Right ventricle myocardium inferior (tissue), 1 donor: ENCODE data around the gene POLR1B. TPM values are rescaled to one million over a fixed set of nuclear protein-coding genes. Genes with fewer than 3 reads are reported as not detected.
"Not testable (repeated sequence)": the region's sequence is repeated elsewhere in the genome, so short reads cannot be mapped to it uniquely, and the experiment has no call there.

Experiments used
- ATAC-seq: fragments of 200-7000 bp; cut with Tn5 transposase; one replicate; pipeline ENCODE4 v1.9.1; 2020; ENCODE audit warnings: mild to moderate bottlenecking, moderate library complexity
- DNase-seq: peaks from one replicate; pipeline ENCODE4 v3.0.0; 2021; ENCODE audit errors: missing footprints
- intact Hi-C: fragments of 100-400 bp; cut with DNase I; formaldehyde crosslinking; loops from one replicate; pipeline ENCODE4 v1.11.0; 2022
- total RNA-seq: library from RNA; stranded (reverse); fragmentation: NEBNext Ultra II Directional; extraction: Animal tissue kit (Norgen Biotek cat#: 25700); gene quantifications from one replicate; pipeline ENCODE4 v1.2.1, GENCODE V29; 2021
- donor health status: DM: no; HTN: yes; CAD: no; lungs with severe emphysema.

Gene POLR1B
- total RNA-seq, 1 donor from 2014 or later: 9.7 TPM

GRCh38 chr2:112530728-112531127 is 11.5 kb upstream of the POLR1B start:
- ATAC-seq: no peak
- no peak for DNase-seq
- intact Hi-C loops: no loop called here

GRCh38 chr2:112534826-112535225 is 7.4 kb upstream of the POLR1B start:
- DNase-seq: no peak
- intact Hi-C loops: no loop called here
- ATAC-seq: no peak

GRCh38 chr2:112536665-112537064 is 5.6 kb upstream of the POLR1B start:
- intact Hi-C loops, DNase-seq, ATAC-seq: not testable (repeated sequence)

GRCh38 chr2:112539306-112539705 is 3.0 kb upstream of the POLR1B start:
- ATAC-seq: no peak
- intact Hi-C loops: no loop called here
- no peak for DNase-seq

- no peak for DNase-seq
- intact Hi-C loops: no loop called here
- ATAC-seq: no peak
Observed at GRCh38 chr2:112540906-112541305, 1.4 kb upstream of the POLR1B start.

- ATAC-seq (peak; percentile 85), DNase-seq (peak; percentile 87)
- intact Hi-C loops: loop anchor here (1.0 kb wide), 1 partner anchor 60 kb away; no protein-coding TSS in a partner anchor
Observed at GRCh38 chr2:112541315-112542122, 746 bp upstream of the POLR1B start.

- intact Hi-C loops: loop anchor here (1.0 kb wide), 1 partner anchor 62 kb away; no protein-coding TSS in a partner anchor
- ATAC-seq: no peak
- DNase-seq: no peak
Observed at GRCh38 chr2:112542984-112543661, 858 bp downstream of the POLR1B start.

GRCh38 chr2:112547333-112547732 is 5.1 kb downstream of the POLR1B start:
- DNase-seq (no peak), ATAC-seq (no peak)
- intact Hi-C loops: no loop called here

GRCh38 chr2:112548980-112549379 is 6.7 kb downstream of the POLR1B start:
- ATAC-seq: no peak
- intact Hi-C loops: no loop called here
- DNase-seq: no peak

GRCh38 chr2:112566104-112566503 is 23.8 kb downstream of the POLR1B start:
- intact Hi-C loops: no loop called here
- ATAC-seq: no peak
- no peak for DNase-seq

GRCh38 chr2:112566508-112566907 is 24.2 kb downstream of the POLR1B start:
- DNase-seq, intact Hi-C loops, ATAC-seq: not testable (repeated sequence)

- no peak for DNase-seq
- no peak for ATAC-seq
- intact Hi-C loops: no loop called here
Observed at GRCh38 chr2:112572005-112572404, 29.7 kb downstream of the POLR1B start.

- DNase-seq (no peak), ATAC-seq (no peak)
- intact Hi-C loops: no loop called here
Observed at GRCh38 chr2:112577756-112578155, 35.5 kb downstream of the POLR1B start.

- intact Hi-C loops: no loop called here
- no peak for ATAC-seq
- DNase-seq: no peak
Observed at GRCh38 chr2:112579241-112579640, 37.0 kb downstream of the POLR1B start.

- ATAC-seq (no peak), DNase-seq (no peak)
- intact Hi-C loops: loop anchor here (5.0 to 10.0 kb wide), 4 partner anchors 98 to 683 kb away; partner anchors contain the start of genes MERTK, TTL and ZC3H8
Observed at GRCh38 chr2:112580084-112580483, 37.8 kb downstream of the POLR1B start.

- no peak for ATAC-seq
- no peak for DNase-seq
- intact Hi-C loops: loop anchor here (5.0 to 10.0 kb wide), 4 partner anchors 100 to 685 kb away; partner anchors contain the start of genes MERTK, TTL and ZC3H8
Observed at GRCh38 chr2:112582314-112582746, 40.1 kb downstream of the POLR1B start.

- intact Hi-C loops: loop anchor here (1.0 to 10.0 kb wide), 5 partner anchors 61 to 686 kb away; partner anchors contain the start of genes MERTK, TTL and ZC3H8
- ATAC-seq: peak; percentile 0
- DNase-seq: no peak
Observed at GRCh38 chr2:112583497-112584133, 41.4 kb downstream of the POLR1B start.

GRCh38 chr2:112584134-112584890 is 42.0 kb downstream of the POLR1B start, which contains the start of gene CHCHD5:
Gene CHCHD5 (plus strand): TSS chr2:112584609. CDS start chr2:112584648, 39 bp downstream.
- DNase-seq (peak; percentile 97), ATAC-seq (peak; percentile 95)
- intact Hi-C loops: loop anchor here (1.0 to 10.0 kb wide), 5 partner anchors 60 to 687 kb away; partner anchors contain the start of genes MERTK, TTL and ZC3H8
